ENCODE results near the gene PDE11A. TPM values are rescaled to one million over a fixed set of nuclear protein-coding genes. Genes with fewer than 3 reads are reported as not detected.

Gene PDE11A
- total RNA-seq, 1 donor from 2014 or later = 2.0 TPM

DNA sequence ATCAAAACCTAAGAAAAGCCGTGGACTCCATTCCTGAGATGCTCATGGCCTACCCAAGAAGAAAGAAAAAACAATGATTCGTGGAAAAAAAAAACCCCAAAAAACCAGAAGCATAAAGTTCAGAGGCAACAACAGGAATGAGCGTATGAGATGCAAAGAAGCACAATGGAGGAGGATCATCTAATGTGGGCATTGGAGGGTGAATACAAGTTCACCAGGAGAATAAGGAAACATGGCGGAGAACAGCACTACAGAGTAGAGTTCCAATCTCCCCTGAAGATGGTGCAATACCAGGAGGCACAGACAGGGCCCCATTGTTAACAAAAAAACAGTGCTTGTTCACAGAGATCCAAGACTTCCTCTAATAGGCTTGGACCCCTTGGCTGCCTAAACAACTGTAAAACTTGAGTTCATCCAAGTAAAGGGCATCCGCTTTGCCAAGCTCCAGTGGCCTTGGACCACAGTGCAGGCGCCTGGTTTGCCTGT, 337.2 kb downstream of the PDE11A start:
- Mint-ChIP-seq H3K27me3 (no peaks in the 10 kb centered on the region), H3K4me1 (ENCODE audit: unreplicated experiment) (peaks cover 16% of the 10 kb centered on the region), H3K9me3 (no peaks in the 10 kb centered on the region), H3K36me3 (no peaks in the 10 kb centered on the region), H3K27ac (no peak overlapping the region), H3K4me3 (no peak overlapping the region)
- DNase-seq (ENCODE audit: extremely low spot score, unreplicated experiment) = no peak
- TF ChIP-seq, protein P1, sequence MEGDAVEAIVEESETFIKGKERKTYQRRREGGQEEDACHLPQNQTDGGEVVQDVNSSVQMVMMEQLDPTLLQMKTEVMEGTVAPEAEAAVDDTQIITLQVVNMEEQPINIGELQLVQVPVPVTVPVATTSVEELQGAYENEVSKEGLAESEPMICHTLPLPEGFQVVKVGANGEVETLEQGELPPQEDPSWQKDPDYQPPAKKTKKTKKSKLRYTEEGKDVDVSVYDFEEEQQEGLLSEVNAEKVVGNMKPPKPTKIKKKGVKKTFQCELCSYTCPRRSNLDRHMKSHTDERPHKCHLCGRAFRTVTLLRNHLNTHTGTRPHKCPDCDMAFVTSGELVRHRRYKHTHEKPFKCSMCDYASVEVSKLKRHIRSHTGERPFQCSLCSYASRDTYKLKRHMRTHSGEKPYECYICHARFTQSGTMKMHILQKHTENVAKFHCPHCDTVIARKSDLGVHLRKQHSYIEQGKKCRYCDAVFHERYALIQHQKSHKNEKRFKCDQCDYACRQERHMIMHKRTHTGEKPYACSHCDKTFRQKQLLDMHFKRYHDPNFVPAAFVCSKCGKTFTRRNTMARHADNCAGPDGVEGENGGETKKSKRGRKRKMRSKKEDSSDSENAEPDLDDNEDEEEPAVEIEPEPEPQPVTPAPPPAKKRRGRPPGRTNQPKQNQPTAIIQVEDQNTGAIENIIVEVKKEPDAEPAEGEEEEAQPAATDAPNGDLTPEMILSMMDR (conservative IDR thresholded peaks at IDR 0.05) = peak; percentile 47

DNA sequence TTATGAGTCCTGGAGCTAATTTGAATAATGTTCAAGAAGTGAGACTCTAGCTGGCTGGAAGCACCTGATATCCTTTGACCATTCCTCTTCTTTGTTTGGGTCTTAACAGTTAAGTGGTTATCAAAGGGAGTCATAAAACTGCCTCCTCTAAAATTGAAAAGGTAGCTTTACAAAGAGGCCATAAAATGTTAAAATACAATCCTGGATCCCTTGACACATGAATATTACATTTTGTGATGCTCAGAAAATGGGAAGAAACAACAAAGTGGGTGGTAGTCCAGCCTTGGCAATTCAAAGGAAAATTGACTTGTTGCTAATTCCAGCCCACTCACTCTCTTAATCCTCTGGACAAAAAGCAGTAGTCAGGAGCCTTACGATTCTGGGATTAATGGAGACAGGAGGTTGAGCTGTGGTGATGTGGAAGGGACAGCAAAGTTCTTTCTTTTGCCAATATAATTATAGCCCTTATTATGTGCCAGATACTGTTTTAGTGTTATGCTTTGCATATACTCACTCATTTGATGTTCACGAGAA, 339.2 kb downstream of the PDE11A start:
- DNase-seq (ENCODE audit: extremely low spot score, unreplicated experiment) = no peak
- peaks cover 3% of the 10 kb centered on the region for H3K9me3 Mint-ChIP-seq
- H3K36me3 Mint-ChIP-seq = no peaks in the 10 kb centered on the region
- no peak overlapping the region for H3K4me3 Mint-ChIP-seq
- TF ChIP-seq, protein P1 (conservative IDR thresholded peaks at IDR 0.05) = no peak
- no peaks in the 10 kb centered on the region for H3K27me3 Mint-ChIP-seq
- no peak overlapping the region for H3K27ac Mint-ChIP-seq
- H3K4me1 Mint-ChIP-seq (ENCODE audit: unreplicated experiment) = peaks cover 23% of the 10 kb centered on the region

DNA sequence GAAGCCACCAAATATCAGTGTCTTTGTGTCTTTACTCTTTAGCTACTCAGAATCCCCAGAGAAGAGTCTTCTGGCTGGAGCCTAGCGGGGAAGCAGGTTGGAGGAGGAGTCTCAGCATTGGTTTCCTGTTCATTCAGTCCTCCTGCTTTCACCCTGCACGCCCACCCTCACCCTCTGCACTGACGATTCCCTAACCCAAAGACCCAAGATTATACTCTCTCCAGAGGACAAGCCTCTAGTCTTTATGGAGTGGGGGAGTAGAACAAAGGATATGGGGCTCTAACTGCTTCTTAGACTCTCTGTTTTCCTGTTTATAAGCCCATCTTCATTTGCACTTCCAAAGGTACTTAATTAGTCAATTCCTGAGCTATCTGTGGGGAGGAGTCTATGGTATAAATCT, 341.2 kb downstream of the PDE11A start:
- TF ChIP-seq, protein P1 (conservative IDR thresholded peaks at IDR 0.05) = no peak
- no peak for DNase-seq (ENCODE audit: extremely low spot score, unreplicated experiment)
- no peaks in the 10 kb centered on the region for H3K36me3 Mint-ChIP-seq
- H3K9me3 Mint-ChIP-seq = peaks cover 4% of the 10 kb centered on the region
- peaks cover 32% of the 10 kb centered on the region for H3K4me1 Mint-ChIP-seq (ENCODE audit: unreplicated experiment)
- no peaks in the 10 kb centered on the region for H3K27me3 Mint-ChIP-seq
- H3K4me3 Mint-ChIP-seq = no peak overlapping the region
- no peak overlapping the region for H3K27ac Mint-ChIP-seq

DNA sequence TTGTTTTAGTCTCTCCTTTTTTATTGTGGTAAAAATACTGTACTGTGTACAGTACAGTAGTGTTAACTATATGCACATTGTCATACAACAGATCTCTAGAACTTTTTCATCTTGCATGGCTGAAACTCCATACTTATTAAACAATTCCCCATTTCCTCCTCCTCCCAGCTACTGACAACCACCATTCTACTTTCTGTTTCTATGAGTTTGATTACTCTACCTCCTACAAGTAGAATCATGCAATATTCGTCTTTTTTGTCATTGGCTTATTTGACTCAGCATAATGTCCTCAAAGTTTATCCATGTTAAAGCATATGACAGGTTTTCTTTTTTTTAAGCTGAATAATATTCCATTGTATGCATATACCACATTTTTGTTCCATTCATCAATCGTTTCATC, 341.8 kb downstream of the PDE11A start:
- Mint-ChIP-seq H3K27me3 (no peaks in the 10 kb centered on the region), H3K4me1 (ENCODE audit: unreplicated experiment) (peaks cover 35% of the 10 kb centered on the region), H3K36me3 (no peaks in the 10 kb centered on the region), H3K9me3 (peaks cover 4% of the 10 kb centered on the region), H3K27ac (no peak overlapping the region), H3K4me3 (no peak overlapping the region)
- TF ChIP-seq, protein P1 (conservative IDR thresholded peaks at IDR 0.05) = no peak
- no peak for DNase-seq (ENCODE audit: extremely low spot score, unreplicated experiment)

DNA sequence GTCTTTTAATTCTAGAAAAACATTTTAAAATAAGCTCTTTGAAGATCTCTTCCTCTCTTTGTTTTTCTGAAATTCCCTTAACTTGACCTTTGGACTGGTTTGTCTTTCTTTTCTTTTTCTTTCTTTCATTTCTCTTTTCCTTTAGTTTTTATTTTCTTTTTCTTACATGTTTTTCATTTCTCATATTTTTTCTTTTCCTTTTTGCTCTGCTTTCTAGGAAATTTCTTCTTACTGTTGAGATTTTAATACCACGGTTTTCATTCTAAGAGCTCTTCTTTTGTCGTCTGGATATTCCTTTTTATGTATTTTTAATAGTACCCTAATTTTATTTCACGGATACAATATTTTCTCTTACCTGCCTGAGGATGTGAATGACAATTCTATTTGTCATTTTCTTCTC, 342.2 kb downstream of the PDE11A start:
- peaks cover 39% of the 10 kb centered on the region for H3K4me1 Mint-ChIP-seq (ENCODE audit: unreplicated experiment)
- no peaks in the 10 kb centered on the region for H3K36me3 Mint-ChIP-seq
- H3K4me3 Mint-ChIP-seq = no peak overlapping the region
- TF ChIP-seq, protein P1 (conservative IDR thresholded peaks at IDR 0.05) = no peak
- no peak overlapping the region for H3K27ac Mint-ChIP-seq
- no peak for DNase-seq (ENCODE audit: extremely low spot score, unreplicated experiment)
- peaks cover 4% of the 10 kb centered on the region for H3K9me3 Mint-ChIP-seq
- no peaks in the 10 kb centered on the region for H3K27me3 Mint-ChIP-seq

DNA sequence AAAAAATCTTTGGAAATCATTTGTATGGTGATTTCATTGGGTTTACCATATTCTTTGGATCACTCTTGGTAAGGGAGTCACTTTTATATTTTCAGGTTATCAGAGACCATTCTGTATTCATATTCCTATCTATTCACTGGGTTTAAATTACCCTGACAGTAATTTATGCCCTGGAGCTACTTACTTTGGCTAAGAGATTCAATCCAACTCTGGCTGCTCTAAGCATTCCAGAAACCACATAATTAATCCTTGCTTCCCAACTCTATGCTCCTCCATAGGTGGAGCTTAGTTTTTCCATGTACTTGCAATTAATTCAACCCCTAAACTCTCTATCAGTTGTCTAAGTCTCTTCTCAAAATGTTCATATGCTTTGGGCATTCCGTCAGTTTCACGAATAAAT, 343.7 kb downstream of the PDE11A start:
- peaks cover 48% of the 10 kb centered on the region for H3K4me1 Mint-ChIP-seq (ENCODE audit: unreplicated experiment)
- H3K27me3 Mint-ChIP-seq = no peaks in the 10 kb centered on the region

More for the DNA sequence above, 343.7 kb downstream of the PDE11A start:
- Mint-ChIP-seq H3K36me3 (no peaks in the 10 kb centered on the region), H3K4me3 (no peak overlapping the region), H3K27ac (no peak overlapping the region), H3K9me3 (peaks cover 4% of the 10 kb centered on the region)
- no peak for DNase-seq (ENCODE audit: extremely low spot score, unreplicated experiment)
- TF ChIP-seq, protein P1 (conservative IDR thresholded peaks at IDR 0.05) = no peak

Data from type B pancreatic cell (in vitro differentiated cells).